GM18502 (cell line): ENCODE measurements around the gene MYH15.
A peak's percentile ranks its signal among the peaks of the same experiment; 100 is the strongest.

Experiments used
- ATAC-seq: cut with Tn5 transposase; IDR thresholded peaks from one replicate; pipeline ENCODE4 v1.9.1; 2021; ENCODE audit warnings: mild to moderate bottlenecking; ENCODE audit not compliant: unreplicated experiment, poor library complexity

MYH15 gene

DNA sequence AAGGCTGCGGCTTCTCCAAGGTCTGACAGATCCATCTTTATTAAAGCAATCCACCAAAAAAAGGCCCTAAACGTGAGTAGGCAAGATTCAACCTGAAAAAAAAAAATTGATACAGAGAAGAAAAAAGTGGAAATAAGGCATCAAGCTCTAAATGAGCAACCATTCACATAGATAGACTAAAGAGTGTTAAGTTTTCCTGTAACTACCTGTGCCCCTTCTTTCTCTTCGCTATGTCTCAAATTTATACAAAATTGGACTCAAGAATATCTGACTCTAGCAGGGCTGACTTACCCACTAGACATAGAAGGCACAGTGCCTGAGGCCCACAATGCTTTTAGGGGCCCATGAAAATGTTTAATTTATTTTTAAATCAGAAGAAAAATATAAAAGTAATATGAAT is at the start of gene MYH15:
TSS of gene MYH15 (minus strand) at position 101 of the 400 bp plus-strand sequence. CDS start at position 35, 66 bp downstream.
- ATAC-seq, result no peak

DNA sequence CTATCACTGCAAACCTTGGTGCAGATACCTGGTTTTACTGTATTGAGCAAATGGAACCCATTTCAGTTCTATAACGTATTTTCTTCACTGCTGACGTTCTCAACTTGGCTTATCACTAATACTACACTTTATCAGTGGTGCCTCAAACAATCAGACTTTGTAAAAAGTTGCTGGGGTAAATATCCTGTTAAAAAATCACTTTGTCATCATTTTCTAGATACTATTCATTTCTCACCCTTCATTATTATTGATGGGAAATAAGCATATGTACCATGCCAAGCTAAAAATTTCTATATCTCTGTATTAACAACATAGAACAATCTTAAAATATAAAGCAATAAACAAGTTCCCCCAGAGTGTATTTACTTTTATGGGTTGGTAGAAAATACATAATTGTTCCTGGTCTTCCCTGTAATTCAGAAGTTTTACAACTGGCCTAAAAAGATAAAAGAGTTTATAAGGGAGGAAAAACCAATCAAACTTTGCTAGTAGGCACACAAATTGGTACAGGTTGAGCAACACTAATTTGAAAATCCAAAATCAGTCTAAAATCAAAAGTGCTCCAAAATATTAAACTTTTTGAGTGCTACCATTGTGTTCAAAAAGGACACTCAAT is 45.7 kb upstream of the MYH15 start:
- ATAC-seq, result no peak

DNA sequence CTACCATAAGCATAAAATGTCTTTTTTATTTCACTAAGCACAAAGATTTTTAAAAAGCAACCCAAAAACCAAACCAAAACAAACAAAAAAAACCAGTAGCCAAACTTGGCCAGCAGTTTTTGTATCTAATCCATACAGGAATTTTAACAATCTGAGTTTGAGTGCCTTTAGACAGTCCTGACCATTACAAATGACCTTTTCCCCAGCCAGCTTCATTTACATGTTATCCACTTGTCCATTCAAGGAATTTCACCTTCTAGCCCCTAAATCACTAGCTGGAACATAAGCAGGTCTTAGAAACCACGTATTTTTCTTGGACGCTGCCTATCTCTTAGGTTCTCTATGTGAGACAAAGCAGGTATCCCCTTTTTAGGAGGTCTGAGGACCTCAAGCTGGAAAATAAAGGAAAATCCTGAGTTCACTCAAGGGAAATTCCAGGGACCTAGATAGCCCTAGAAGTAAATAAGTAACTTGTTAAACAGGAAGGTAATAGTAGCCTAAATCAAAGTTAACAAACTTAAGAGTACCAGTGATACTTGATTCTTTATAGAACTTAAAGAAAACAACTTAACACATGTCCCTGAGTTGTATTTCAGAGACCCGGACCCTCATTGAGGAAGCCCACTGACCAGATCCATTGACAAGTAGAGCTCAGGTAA is 44.6 kb upstream of the MYH15 start:
- no peak for ATAC-seq

DNA sequence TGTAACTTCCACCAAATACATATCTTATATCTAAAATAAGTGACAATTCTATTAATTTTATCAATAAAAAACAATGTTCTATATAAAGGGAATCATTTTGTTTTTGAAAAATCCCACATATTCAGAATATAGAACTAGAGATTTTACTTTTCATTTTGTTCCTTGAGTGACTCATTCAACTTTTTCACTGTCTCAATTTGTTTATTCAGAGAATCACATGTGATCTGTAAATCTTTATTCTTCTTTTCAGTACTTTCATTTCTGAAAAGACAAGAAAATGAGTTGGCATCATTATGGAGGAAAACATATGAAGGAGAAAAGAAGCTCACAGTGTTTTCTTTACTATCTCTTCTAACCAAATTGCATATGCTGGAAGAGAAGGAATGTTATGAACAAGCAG is 43.8 kb upstream of the MYH15 start:
- ATAC-seq, result no peak

DNA sequence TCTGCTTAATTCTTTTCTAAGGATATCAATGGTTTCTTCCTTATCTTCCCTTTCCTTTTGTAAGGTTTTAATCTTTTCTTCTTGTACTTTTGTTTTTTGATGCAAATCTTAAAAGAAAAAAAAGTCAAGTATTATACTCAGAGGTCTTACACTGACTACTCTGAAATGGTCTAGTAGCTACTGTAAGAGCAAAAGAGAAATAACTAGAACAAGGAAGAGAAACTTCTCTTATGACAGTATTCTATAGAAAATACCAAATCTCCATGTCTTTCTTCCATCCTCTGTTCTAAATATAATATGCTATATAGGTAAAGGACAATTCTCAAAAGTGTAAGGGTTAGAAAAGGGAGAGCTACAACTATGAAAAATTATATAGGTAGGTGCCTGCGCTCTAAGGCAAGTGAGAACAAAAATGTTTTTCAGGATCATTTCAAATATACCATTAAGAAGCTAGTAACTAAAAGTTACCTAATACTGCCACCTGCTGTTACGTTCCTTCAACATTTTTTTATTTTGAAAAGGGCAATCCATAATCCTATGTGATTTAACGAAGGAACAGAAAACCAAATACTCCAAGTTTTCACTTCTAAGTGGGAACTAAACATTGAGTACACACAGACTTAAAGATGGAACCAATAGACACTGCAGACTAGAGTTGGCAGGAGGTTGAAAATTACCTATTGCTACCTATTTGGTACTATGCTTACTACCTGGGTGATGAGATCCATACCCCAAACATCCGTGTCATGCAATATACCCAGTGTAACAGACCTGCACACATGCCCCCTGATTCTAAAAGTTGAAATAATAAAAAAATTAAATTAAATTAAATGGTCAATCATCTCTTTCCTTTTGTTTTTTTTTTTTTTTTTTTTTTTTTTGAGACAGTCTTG is 42.1 kb upstream of the MYH15 start:
- ATAC-seq, result peak; percentile 63

DNA sequence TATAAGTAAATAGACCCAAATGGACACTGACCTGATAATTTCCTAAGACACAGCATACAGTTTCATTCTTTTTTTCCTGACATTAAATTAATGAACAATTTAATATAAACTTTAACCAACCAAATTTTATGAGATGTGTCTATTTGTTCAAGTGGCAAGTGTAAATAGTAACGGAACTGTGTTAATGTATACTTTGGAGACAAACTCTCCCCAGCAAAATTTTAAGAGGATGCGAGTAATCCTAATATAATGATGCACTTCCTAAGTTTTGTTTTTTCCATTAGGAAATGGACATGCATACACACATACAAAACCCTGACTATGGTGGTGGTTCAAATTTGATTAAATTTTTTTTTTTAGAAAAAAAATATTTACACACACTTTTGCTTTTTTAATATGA is 38.5 kb upstream of the MYH15 start:
- ATAC-seq, result no peak

DNA sequence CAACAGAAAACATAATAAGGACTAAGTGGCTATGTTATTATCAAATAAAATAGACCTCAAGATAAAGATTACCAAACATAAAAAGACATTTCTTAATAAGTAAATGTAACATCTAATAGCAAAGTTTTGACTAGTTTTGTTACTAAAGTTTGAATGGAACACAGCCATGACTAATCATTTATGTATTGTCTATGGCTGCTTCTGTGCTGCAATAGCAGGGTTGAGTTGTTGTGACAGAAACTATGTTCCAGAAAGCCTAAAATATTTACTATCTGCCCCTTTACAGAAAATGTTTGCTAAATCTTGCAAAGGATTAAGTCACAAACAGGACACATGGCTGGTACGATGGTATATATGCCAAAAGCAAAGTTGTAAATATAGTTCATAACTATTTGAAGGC is 37.9 kb upstream of the MYH15 start:
- ATAC-seq, result no peak

DNA sequence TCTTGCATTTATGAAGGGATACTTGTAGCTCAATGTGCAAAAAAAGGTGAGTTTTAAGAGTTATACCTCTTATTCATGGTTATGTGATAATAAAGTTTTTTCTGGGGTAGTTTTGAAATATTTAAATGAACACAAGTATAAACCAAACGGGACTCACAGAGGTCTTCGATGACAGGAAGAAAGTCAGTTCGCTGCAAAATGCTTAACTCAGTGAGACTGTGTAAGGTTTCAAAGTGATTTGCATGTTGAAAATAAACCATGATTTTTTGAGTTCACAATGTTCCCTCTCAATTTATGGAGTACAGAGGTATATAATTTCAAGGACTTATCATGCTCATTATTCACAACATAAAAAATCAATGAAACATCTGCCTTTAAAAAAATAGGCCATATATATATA is 36.3 kb upstream of the MYH15 start:
- no peak for ATAC-seq

DNA sequence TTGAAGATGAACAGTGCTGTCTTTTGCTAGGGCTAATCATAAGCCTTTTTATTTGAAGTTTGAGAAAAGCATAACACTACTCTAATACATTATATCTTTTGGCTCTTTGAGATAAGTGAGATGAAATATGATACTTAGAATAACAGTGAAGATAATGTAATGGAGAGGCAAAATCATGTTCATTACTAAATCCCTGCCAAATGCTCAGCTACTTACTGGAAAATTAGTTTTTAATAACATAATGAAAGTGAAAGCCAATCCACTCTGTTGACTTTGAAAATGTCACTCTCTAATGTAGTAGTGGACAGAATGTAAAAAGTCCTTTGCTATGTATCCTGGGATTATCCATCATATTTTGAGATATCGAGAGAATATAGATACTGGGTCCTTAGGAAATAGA is 35.9 kb upstream of the MYH15 start:
- ATAC-seq, result no peak

DNA sequence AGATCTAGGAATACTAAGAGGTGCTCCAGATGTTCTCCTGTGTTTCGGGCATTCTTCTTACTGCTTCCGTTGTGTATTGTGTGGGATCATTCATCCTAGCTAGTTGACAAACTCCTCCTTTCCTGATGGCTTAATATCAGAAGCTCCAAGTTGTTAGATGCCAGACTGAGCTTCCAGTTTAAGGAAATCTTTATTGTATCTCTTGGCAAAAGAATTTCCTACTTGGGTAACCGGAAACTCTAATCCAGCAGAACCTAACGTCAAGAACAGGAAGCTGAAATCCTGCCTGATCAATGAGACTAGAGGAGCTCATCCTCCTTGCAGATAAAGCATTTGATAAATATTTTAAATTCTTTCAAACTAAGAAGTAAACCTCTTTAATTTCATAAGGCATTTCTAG is 27.7 kb upstream of the MYH15 start:
- no peak for ATAC-seq

DNA sequence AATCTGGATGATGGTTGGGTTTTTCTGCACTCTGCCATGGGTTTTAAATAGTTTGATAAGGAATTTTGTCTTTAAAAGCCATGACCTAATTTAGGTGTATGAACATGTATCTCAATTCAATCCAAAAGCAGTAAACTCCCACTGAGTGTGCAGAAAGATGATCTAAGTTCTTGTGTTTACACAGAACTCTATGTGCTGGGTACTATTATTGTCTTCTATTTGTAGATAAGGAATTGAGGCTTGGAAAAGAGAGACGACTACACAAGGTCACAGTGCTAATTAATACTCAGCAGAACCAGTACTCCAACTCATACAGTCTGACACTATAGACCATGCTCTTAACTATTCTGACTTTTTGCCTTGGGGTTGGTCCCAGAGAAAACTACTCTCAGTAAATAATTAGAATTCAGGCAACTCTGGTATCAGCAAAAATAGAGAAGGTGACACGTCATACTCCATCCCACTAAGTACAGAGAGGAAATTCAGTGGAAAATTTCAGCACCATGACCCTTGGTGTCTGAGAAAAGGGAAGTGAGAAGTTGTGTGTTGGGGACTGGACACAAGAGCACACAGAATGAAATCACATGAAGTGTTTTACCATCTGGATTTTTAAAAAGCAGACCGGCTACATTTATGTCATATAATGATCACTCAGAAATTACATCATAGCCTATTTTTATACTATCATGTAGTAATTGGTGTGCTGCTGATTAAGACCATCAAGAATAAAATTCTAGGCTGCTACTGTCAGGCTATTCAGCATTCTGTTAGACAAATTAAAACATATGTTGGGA is 18.3 kb upstream of the MYH15 start:
- peak; percentile 94 for ATAC-seq

DNA sequence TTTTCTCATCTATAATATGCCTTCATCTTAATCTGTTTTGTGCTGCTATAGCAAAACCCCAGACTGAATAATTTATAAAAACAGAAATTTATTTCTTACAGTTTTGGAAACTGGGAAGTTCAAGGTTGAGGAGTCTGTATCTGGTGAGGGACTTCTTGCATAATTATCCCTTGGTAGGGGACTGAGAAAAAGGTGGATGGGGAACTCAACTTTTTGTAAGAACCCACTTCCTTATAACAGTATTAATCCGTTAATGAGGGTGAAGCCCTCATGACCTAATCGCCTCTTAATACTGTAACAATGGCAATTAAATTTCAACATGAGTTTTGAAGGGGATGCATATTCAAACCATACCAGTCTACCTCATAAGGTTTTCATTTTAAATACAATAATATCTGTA is 17.4 kb upstream of the MYH15 start:
- ATAC-seq, result no peak

DNA sequence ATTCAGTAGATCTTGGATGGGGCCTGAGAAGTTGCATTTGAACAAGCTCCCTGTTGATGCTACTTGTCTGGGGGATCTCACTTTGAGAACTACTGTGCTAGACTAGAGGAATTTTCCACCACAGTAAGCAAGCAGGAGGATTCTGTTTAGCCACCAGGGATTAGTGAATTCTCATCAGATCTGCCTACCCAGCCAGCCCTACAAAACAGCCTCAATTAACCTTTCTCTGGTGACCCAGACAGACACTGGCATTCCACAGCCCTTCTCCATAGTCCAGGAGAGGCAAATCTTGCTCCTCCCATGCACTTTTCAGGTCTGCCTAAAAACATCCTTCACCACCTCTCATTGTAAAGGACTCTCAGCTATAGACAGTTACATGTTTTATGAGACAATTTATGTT is 16.7 kb upstream of the MYH15 start:
- ATAC-seq, result no peak

DNA sequence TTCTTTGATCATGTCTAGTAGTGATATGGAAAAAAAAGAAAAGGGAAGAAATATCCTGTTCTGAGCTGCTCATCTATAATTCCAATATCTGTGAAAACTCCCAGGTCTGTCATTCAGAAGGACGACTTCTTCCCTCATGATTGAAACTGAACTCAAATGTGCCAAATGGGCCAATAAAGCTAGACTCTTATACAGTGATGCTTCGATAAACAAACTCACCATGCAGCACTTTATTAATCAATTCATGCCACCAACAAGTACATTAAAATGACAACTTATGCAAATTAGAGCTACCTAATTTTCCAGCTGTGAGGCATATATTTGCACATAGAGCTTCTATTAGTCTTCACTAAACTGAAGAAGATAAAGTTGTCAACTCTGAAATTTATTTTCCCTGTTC is 15.6 kb upstream of the MYH15 start:
- ATAC-seq, result no peak

DNA sequence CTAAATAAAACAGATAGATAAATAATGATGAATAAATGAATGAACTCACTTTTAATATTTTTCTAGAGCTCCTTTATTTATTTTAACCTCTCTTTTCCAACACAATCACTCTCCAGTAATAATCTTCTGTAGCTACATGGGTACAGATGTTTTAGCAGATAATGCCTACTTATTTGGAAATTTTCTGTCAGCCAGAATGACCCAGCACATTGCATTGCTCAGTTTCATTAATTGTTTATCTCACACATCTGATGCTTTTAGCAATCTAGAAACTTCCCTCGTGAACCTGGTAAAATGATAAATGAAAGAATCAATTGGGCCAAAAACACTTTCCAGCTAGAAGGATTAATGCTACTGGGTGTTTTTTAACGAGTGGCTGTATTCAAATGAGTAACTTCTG is 14.9 kb upstream of the MYH15 start:
- ATAC-seq, result no peak

DNA sequence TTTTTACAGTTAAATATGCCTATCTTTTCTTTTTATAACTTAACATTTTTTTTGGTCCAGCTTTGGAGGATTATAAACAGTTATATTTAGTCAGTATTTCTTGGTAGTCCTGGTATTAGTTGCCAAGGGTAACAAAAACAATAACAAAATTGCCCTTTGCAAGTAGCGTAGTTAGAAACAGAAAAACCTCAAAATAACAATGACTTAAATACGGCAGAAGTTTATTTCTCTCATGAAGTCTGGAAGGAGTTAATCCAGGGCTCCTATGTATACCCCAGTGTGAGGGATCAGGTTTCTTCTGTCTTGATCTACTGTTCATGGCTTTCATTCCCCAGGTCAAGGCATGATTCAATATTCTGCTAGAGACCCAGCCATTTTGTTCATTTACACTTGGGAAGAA is 14.1 kb upstream of the MYH15 start:
- no peak for ATAC-seq

DNA sequence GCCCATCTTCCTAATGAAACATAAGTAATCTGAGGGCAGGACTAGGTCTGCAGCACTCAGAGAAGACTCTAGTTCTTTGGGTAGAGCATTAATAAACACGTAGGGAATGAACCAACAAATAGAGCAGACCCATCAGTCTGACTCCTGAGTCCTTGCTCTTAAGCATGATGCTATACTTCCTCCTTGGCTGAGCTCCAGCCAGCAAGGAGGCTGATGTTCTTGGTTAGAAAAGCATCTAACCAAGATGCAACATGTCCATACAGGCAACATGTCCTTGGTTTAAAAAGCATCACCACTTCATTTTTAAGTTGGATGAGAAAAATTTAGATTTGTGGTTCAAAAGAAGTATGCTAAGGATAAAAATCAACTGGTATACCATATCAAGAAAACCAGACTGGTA is 8.5 kb upstream of the MYH15 start:
- no peak for ATAC-seq

DNA sequence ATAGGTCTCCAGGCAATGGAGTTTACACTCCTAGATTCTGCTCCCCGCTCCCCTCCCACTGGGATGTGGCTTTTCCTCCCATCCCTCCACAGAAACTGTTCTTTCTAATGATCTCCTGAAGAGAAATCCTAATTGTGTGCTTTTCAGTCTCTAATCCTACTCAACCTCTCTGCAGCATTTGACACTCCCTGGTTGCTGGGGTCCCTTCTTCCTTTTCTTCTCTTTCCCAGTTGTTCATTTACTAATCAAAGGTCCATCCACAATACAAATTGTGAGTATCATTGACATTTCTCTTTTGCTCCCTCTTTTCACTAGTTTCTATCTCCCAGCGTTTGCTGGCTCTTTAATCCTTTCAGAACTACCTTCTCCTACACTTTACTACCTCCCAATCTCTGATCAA is 6.5 kb upstream of the MYH15 start:
- no peak for ATAC-seq

DNA sequence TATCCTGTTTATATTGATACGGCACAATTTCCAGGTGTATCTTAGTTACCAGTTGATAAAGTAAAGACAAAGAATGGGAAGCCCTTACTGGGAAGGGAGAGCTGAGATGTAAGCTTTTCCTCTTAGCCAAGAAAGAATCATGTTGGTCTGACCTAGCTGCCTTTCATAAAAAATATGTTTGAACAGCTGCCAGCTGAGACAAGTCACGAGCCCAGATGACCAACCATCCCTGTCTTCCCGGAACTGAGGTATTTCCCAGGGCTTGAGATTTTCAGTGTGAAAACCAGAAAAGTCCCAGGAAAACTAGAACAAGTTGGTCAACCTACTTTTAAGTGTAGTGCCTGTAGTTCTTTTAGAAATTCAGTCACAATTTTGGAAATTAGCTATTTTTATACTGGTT is 3.6 kb upstream of the MYH15 start:
- ATAC-seq, result no peak

DNA sequence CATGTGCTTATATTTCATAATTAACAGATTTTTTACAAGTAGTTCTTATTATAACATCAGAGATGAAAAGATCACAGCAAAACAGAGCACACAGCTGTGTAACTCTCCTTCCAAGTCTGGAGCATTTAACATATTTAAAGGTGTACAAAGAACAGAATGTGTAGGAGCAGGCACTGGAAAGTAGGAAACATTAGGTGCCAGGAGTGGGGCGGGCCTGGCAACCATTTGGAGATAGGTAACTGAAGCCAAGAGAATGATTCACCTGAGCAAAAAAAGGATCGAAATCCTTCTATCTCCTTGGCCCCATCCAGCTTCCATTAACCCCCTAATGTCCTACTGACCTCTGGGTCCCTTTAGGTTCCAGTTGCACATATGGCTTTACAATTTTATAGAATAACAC is 2.3 kb upstream of the MYH15 start:
- ATAC-seq, result no peak

DNA sequence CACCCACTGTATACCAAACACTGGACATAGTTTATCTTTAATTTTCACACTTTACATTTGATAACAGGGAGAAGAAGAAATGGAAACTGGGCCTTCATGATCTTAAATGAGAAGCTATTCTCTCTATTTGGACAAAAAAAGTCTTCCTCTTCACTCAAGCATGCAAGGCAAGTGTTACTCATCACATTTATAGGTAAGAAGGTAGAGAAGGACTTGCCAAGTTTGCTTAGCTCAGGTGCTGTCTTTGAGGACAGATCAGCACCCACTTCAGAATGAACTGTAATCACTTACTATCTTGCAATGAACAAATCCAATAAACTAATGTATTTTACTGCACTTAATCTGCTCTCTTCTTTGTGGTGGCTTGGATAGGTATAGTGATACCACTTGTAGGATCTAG is 1.1 kb upstream of the MYH15 start:
- ATAC-seq, result no peak
